Aorta (tissue), 5 donors: Measurements from ENCODE around the gene NUDT22. TPM values are rescaled to one million over a fixed set of nuclear protein-coding genes. Genes with fewer than 3 reads are reported as not detected.

Source experiments
- ATAC-seq: fragments of 200-7000 bp; cut with Tn5 transposase; one replicate; pipeline ENCODE4 v1.9.1; 2022; ENCODE audit warnings: moderate library complexity; ENCODE audit not compliant: low FRiP score
- DNase-seq, 2 donors: peaks; one replicate each; pipeline ENCODE4 v3.0.0-alpha.2; 2020
- H3K27ac ChIP-seq, 2 donors: one replicate each; pipeline ENCODE4 v1.5.1; 2013; ENCODE audit warnings: low read length in 2 of 2, mild to moderate bottlenecking in 2 of 2, moderate library complexity in 2 of 2, control low read depth in 1 of 2, inconsistent platforms in 1 of 2, low read depth in 1 of 2
- H3K27me3 ChIP-seq, 2 donors: one replicate each; pipeline ENCODE4 v1.6.1; 2013; ENCODE audit warnings: control low read depth in 1 of 2, low read length in 1 of 2, mild to moderate bottlenecking in 1 of 2, moderate library complexity in 1 of 2; ENCODE audit not compliant: insufficient read depth in 2 of 2, control insufficient read depth in 1 of 2
- H3K36me3 ChIP-seq, 2 donors: one replicate each; pipeline ENCODE4 v1.6.1; 2013; ENCODE audit warnings: control low read depth in 1 of 2, low read length in 1 of 2, mild to moderate bottlenecking in 1 of 2; ENCODE audit not compliant: insufficient read depth in 2 of 2, control insufficient read depth in 1 of 2
- H3K4me1 ChIP-seq, 2 donors: one replicate each; pipeline ENCODE4 v1.6.1; 2013; ENCODE audit warnings: low read length in 2 of 2, control low read depth in 1 of 2, mild to moderate bottlenecking in 1 of 2, moderate library complexity in 1 of 2; ENCODE audit not compliant: insufficient read depth in 2 of 2, control insufficient read depth in 1 of 2
- H3K4me3 ChIP-seq, 2 donors: one replicate each; pipeline ENCODE4 v1.5.1; 2013; ENCODE audit warnings: low read length in 2 of 2, control low read depth in 1 of 2, mild to moderate bottlenecking in 1 of 2
- H3K9me3 ChIP-seq: one replicate; pipeline ENCODE4 v1.6.1; 2013; ENCODE audit warnings: mild to moderate bottlenecking, low read length; ENCODE audit not compliant: control insufficient read depth
- WGBS, 2 donors: extraction: QIAGEN DNeasy Blood & Tissue Kit; methylation state at CpG; one replicate each; pipeline ENCODE4 v1.1.7; 2013; 5-methylcytosine and 5-hydroxymethylcytosine counted together
- intact Hi-C, 2 donors: fragments of 100-400 bp; cut with DNase I; formaldehyde crosslinking; loops; one replicate each; pipeline versions ENCODE4 v1.14.2 to v1.15.0; 2022
- polyA plus RNA-seq, 2 donors: library from polyadenylated mRNA; stranded (reverse); fragments of 200-250 nt; gene quantifications; one replicate each; pipeline ENCODE4 v1.2.3, GENCODE V29; 2013
- total RNA-seq, 2 donors: library from RNA; stranded (reverse); fragmentation: NEBNext Ultra II Directional; extraction: Animal tissue kit (Norgen Biotek cat#: 25700); gene quantifications; one replicate each; pipeline ENCODE4 v1.2.1, GENCODE V29; 2021
- donor health status: healthy with polysubstance abuse.
- donor health status: Bipolar disorder and iron deficiency.
- donor health status: DM: no; HTN: no; CAD: no.
- donor health status: DM: no; HTN: no; CAD: no.
- donor health status: DM: yes; HTN: yes; CAD: no.

Gene NUDT22
- total and polyA plus RNA-seq, 4 donors = 36.7 to 98.8 (median 44.5) TPM

GRCh38 chr11:64235437-64236161 lies 9.5 kb downstream of the NUDT22 start:
- 79 to 81% methylated on average over 12 of the region's 12 CpGs for WGBS, 2 donors
- H3K36me3 ChIP-seq = peaks cover 0 to 2% of the 10 kb centered on the region in 2 donors
- H3K27ac ChIP-seq = peak overlapping the region in 1 of 2 donors; percentile 44
- H3K27me3 ChIP-seq = no peaks in the 10 kb centered on the region
- H3K4me1 ChIP-seq = no peaks in the 10 kb centered on the region
- peak; percentile 50 to 77 for DNase-seq
- peak overlapping the region; percentile 77 to 94 for H3K4me3 ChIP-seq
- H3K9me3 ChIP-seq = no peaks in the 10 kb centered on the region
- intact Hi-C loops = no loop called here
- ATAC-seq = no peak

GRCh38 chr11:64237484-64237951 lies 11.4 kb downstream of the NUDT22 start:
- intact Hi-C loops = no loop called here
- Histone ChIP-seq H3K4me3 (no peak overlapping the region), H3K27ac (no peak overlapping the region), H3K36me3 (peaks cover 0 to 2% of the 10 kb centered on the region in 2 donors), H3K4me1 (no peaks in the 10 kb centered on the region), H3K9me3 (no peaks in the 10 kb centered on the region), H3K27me3 (no peaks in the 10 kb centered on the region)
- DNase-seq (peak; percentile 51 to 68), ATAC-seq (no peak)
- 71 to 74% methylated on average over 12 of the region's 12 CpGs for WGBS, 2 donors

GRCh38 chr11:64238076-64238475 lies 12.0 kb downstream of the NUDT22 start:
- DNase-seq = no peak
- Histone ChIP-seq H3K4me3 (no peak overlapping the region), H3K36me3 (peaks cover 0 to 2% of the 10 kb centered on the region in 2 donors), H3K27ac (no peak overlapping the region), H3K9me3 (no peaks in the 10 kb centered on the region), H3K27me3 (no peaks in the 10 kb centered on the region), H3K4me1 (no peaks in the 10 kb centered on the region)
- intact Hi-C loops = no loop called here
- WGBS, 2 donors = 87 to 90% methylated on average over 9 of the region's 9 CpGs
- ATAC-seq = no peak

- ATAC-seq (no peak), DNase-seq (peak in 1 of 2 donors; percentile 49)
- Histone ChIP-seq H3K4me1 (no peaks in the 10 kb centered on the region), H3K27ac (no peak overlapping the region), H3K4me3 (no peak overlapping the region), H3K36me3 (peaks cover 0 to 2% of the 10 kb centered on the region in 2 donors), H3K27me3 (no peaks in the 10 kb centered on the region), H3K9me3 (no peaks in the 10 kb centered on the region)
- intact Hi-C loops = no loop called here
- WGBS, 2 donors = 79 to 84% methylated on average over 5 of the region's 5 CpGs
Observed at GRCh38 chr11:64238999-64239398, 12.9 kb downstream of the NUDT22 start.

- H3K4me1 ChIP-seq = no peaks in the 10 kb centered on the region
- 89% methylated on average over 11 of the region's 11 CpGs for WGBS, 2 donors
- peaks cover 0 to 2% of the 10 kb centered on the region in 2 donors for H3K36me3 ChIP-seq
- H3K4me3 ChIP-seq = no peak overlapping the region
- intact Hi-C loops = no loop called here
- no peaks in the 10 kb centered on the region for H3K27me3 ChIP-seq
- H3K9me3 ChIP-seq = no peaks in the 10 kb centered on the region
- DNase-seq (no peak), ATAC-seq (no peak)
- peak overlapping the region; percentile 76 to 94 for H3K27ac ChIP-seq
Observed at GRCh38 chr11:64239662-64240434, 13.8 kb downstream of the NUDT22 start.

GRCh38 chr11:64240435-64241240 lies 14.6 kb downstream of the NUDT22 start, which contains the start of gene FKBP2:
FKBP2 (plus strand) TSS chr11:64241095; CDS start chr11:64242388, 1,293 bp downstream.
- Histone ChIP-seq H3K27ac (peak within 1 kb of the TSS; percentile 76 to 94), H3K4me3 (peak within 1 kb of the TSS; percentile 74 to 84), H3K4me1 (no peaks in the 10 kb centered on the region), H3K27me3 (no peaks in the 10 kb centered on the region), H3K9me3 (no peaks in the 10 kb centered on the region), H3K36me3 (peaks cover 0 to 2% of the 10 kb centered on the region in 2 donors)
- ATAC-seq (peak; percentile 92), DNase-seq (peak; percentile 98 to 99)
- intact Hi-C loops = loop anchor here in 1 of 2 donors (1.0 kb wide), 1 partner anchor 30 kb away; no protein-coding TSS in a partner anchor
- 2% methylated on average over 57 to 58 of the region's 58 CpGs for WGBS, 2 donors

- no peaks in the 10 kb centered on the region for H3K4me1 ChIP-seq
- H3K36me3 ChIP-seq = peaks cover 0 to 2% of the 10 kb centered on the region in 2 donors
- H3K27ac ChIP-seq = peak overlapping the region in 1 of 2 donors; percentile 74
- WGBS, 2 donors = 0 to 1% methylated on average over 17 to 24 of the region's 24 CpGs
- no peaks in the 10 kb centered on the region for H3K9me3 ChIP-seq
- peak; percentile 96 for ATAC-seq
- intact Hi-C loops = loop anchor here in 1 of 2 donors (1.0 kb wide), 1 partner anchor 29 kb away; no protein-coding TSS in a partner anchor
- H3K27me3 ChIP-seq = no peaks in the 10 kb centered on the region
- DNase-seq = peak; percentile 100
- H3K4me3 ChIP-seq = peak overlapping the region; percentile 30 to 33
Observed at GRCh38 chr11:64241241-64241490, 15.1 kb downstream of the NUDT22 start.
